Jurkat, Clone E6-1 (cell line): ENCODE data around the gene ZFYVE28.
A peak's percentile ranks its signal among the peaks of the same experiment; 100 is the strongest.

Experiments
- DNase-seq: peaks from one replicate; pipeline ENCODE4 v3.0.0-alpha.2; 2011; ENCODE audit warnings: low read depth, low spot score
- H3K4me3 ChIP-seq: 2 replicates; pipeline ENCODE4 v1.5.1; 2011; ENCODE audit warnings: mild to moderate bottlenecking, low read length, control low read depth, moderate library complexity

Gene ZFYVE28

GRCh38 chr4:2302387-2303119 is 115.9 kb downstream of the ZFYVE28 start:
- DNase-seq: no peak
- no peak overlapping the region for H3K4me3 ChIP-seq

DNA sequence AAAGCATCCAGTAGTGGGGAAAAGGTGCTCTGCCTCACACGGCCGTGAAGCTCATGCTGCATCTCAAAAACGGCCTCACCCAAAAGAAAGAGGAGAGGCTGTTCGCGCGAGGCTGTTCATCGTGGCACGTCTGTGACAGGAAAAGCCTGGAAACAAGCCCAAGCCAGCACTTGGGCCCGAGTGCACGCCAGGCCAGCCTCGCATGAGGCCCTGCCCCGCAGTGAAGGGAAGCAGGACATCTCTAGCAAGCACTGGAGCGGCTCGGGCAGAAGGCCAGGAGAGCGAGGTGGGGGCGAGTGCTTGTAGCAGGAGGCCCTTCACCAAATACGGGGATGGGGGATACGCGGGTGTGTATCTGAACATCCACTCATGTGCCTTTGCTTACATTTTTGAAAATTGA is 116.6 kb downstream of the ZFYVE28 start:
- no peak overlapping the region for H3K4me3 ChIP-seq
- no peak for DNase-seq

DNA sequence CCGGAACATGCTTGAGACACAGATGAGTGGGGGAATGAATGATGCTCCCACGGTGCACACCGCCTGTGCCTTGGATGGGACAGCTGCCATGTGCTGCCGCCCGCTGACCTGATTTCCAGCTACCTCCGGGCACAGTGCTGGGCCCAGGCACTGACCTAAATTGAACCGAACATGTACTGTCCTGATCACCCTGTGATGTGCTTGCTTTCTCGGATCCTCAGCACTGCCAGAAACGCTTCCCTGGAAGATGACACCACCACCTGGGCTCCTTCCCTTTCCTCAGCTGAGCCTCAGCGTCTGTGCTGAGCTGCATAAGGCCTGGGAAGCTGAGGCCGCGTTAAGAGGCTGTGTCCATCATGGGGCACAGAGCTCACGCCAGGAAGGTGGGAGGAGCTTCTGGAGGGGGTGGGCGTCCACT is 117.2 kb downstream of the ZFYVE28 start:
- H3K4me3 ChIP-seq: no peak overlapping the region
- DNase-seq: no peak

- H3K4me3 ChIP-seq: no peak overlapping the region
- no peak for DNase-seq
Measured at GRCh38 chr4:2300431-2301224, 117.8 kb downstream of the ZFYVE28 start.

- no peak overlapping the region for H3K4me3 ChIP-seq
- no peak for DNase-seq
Measured at GRCh38 chr4:2299794-2300193, 118.7 kb downstream of the ZFYVE28 start.

DNA sequence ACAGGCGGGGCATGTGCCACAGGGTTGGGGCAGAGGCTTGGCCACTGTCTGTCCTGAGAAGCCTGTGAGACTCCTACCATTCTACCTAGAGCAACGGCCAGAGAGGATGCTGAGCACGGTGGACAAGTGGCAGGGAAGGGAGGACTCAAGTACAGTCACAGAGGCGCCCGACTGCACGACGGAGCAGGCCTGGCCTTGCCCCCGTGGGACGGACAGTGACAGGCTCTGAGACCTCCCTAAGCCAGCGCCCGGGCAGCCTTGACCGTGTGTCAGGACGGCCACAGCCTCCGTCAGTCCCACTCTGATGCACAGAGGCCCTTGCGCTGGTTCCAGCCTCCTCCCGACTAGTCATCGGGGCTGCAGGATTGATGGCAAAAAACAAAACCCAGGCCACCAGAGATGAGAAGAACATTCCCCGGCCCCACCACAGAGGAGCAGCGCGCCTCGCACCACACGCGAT is 119.9 kb downstream of the ZFYVE28 start:
- H3K4me3 ChIP-seq: no peak overlapping the region
- DNase-seq: no peak

DNA sequence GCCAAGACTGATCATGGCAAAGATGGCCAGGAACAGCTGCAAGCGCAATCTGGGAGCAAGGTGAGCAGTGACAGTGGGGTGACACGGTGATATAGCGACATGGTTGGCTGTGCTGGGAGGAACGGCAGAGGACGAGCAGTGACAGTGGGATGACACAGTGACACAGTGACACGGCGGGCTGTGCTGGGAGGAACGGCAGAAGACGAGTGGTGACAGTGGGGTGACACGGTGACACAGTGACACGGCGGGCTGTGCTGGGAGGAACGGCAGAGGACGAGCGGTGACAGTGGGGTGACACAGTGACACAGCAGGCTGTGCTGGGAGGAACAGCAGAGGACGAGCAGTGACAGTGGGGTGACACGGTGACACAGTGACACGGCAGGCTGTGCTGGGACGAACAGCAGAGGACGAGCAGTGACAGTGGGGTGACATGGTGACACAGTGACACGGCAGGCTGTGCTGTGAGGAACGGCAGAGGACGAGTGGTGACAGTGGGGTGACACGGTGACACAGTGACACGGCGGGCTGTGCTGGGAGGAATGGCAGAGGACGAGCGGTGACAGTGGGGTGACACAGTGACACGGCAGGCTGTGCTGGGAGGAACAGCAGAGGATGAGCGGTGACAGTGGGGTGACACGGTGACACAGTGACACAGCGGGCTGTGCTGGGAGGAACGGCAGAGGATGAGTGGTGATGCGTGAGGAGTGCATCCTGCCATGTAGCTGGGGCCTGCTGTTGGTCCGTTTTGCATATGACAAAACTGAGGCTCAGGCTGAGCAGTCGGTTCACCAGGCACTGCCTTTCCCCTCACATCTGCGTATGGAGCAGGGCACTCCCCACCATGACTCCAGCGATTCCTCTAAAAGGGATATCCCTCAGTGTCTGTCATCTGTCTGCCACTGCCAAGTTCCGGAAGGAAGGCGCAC is 120.6 kb downstream of the ZFYVE28 start:
- no peak for DNase-seq
- H3K4me3 ChIP-seq: no peak overlapping the region

DNA sequence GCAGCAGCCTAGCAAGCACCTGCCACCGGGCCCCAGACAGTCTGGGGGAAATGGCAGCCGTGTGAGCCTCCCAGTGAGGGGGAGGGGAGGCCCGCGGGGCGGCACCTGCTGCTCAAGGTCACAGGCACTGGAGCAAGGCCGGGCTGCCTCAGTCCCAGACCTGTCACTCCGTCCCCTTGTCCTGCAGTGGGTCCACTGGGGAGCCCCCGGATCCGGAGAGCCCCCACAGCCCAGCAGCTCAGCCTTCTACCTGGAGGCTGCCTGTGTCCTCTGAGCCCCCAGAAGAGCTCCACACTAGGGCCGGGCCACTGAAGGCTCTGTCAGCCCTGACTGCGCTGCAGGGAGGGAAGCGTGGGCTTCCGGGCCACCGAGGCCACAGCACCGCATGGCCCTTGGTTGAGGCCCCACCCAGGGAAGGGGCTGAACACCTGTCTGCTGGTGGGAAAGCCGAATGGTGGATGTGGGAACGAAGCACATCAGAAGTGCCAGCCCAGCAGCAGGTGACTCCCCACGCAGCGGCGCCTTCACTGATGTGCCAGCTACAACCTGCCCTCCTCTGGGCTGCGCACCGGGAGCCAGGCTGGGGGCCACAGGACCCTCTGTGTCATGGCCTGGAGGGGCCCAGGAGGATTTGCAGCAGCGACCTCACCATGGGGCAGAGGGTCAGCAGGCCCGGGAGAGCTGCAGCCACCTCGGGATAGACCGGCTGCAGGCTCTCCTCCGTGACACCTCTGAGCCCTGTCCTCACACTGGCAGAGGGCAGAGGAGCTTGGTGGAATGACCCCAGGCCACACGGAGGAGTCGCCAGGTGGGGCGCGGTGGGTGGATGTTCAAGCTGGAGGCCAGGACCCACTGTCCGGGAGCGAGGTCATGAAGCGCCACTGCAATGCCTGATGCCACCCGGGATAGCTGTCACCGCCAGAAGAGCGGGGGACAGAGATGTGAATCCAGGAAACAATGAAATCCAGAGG is 121.5 kb downstream of the ZFYVE28 start:
- H3K4me3 ChIP-seq: peak overlapping the region; percentile 18; the same call in 1 of the 2 replicates
- DNase-seq: peak; percentile 80

GRCh38 chr4:2295900-2296442 is 122.5 kb downstream of the ZFYVE28 start:
- DNase-seq: no peak

GRCh38 chr4:2295500-2295899 is 122.9 kb downstream of the ZFYVE28 start:
- DNase-seq: peak; percentile 47
- no peak overlapping the region for H3K4me3 ChIP-seq

More at GRCh38 chr4:2295900-2296442, 122.5 kb downstream of the ZFYVE28 start:
- no peak overlapping the region for H3K4me3 ChIP-seq

GRCh38 chr4:2292646-2293108 is 125.8 kb downstream of the ZFYVE28 start:
- no peak for DNase-seq
- no peak overlapping the region for H3K4me3 ChIP-seq

DNA sequence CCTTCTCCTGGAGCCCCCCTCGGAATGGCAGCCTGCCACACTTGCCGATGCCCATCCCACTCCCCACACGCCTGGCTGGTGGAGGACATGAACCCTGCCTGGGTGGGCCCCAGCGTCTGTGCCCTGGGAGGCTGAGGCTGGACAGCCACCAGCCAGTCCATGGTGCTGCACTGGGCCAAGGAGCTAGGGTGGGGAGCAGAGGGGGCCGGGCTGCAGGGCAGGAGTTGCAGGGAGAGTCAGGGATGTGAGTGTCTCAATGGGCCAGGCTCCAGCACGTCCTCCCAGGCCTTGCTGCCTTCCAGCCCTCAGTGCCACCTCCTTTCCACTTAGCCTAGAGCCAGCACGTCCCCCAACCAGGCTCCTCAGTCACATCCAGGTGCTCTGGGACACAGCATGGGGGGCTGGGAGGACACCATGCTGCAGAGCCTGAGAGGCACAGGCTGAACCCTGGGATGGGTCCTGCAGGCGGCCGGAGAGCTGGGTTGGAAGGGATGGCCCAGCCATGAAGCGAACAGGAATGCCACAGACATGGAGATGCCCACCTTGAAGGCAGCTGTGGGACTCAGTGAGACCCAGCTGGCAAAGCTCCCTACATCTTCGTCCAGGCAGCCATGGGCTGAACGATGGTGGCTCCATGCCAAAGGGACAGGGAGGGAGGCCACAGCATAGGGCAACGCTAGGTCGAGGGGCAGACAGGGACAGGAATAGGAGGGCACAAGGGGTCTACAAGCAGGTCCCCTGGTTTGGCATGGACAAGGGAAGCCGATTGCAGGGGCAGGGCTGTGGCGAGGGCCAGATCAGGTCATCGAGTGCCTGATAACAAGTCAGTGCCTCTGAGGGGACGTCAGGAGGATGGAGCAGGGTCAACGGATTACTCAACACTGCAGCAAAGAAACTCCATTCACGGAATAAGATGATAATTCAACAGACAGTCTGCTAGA is 126.5 kb downstream of the ZFYVE28 start:
- no peak for DNase-seq
- H3K4me3 ChIP-seq: no peak overlapping the region

- peak overlapping the region; percentile 13; the same call in 1 of the 2 replicates for H3K4me3 ChIP-seq
- peak; percentile 93 for DNase-seq
Measured at GRCh38 chr4:2290974-2291704, 127.3 kb downstream of the ZFYVE28 start.

DNA sequence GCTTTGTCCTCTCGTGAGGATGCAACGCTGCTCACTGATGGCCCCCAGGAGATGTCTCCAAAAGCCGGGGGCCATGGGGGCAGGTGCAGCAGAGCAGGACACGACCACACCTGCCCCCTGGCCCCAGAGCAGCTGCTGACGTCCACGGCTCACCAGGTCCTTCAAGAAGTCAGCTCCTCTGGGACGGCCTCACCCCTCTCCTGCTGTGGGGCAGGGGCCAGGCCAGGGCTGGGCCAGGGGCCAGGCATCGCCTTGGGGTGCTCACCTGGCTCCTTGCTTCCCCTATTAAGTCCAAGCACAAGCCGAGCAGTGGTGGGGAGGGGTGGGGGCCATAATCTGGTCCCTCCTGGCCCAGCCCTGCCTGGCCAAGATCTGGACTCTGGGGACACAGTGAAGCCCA is 128.0 kb downstream of the ZFYVE28 start:
- no peak overlapping the region for H3K4me3 ChIP-seq
- DNase-seq: no peak

DNA sequence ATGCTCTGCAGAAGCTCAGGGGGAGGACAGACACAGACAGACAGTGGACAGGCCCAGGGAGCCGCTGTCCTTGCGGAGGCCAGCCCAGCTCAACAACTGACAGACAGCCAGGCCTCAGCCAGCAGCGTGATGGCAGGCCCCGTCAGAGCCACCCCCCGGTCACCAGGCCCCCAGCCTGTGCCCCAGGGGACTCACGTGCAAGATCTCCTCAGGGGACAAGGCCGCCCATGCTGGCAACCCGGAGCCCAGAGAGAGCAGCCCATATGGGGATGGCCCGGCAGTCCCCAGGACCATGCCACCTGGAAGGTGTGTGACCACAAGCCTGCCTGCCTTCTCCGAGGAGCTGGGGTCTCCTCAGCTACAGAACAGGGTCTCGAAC is 128.5 kb downstream of the ZFYVE28 start:
- no peak overlapping the region for H3K4me3 ChIP-seq

DNA sequence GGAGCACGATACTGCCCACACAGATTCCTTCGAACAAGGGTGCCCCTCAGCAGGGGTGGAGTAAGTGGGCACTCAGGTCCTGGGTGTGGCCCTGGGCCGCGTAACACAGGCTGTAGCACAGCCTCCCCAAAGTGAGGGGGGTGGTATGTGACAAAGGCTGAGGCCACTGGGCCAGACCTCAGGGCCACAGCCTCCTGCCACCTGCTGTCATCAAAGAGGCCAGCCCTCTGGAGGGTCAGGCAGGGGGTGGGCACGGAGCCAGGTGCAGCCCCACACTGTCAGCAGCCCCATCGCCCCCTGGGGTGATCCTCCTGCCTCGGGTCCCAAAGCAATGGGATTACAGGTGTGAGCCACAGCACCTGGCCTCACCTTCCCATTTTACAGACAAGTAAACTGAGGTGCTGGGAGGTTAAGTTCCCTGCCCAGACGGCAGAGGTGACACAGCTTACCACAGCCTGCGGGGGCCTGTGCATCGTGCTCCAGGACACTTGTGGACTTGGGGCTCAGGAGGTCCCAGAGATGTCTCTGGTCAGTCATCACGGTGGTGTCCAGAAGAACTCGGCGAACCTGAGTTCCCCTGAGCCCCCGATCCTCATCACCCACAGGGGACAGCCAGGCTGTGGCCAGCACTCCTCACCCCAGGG is 129.0 kb downstream of the ZFYVE28 start:
- H3K4me3 ChIP-seq: no peak overlapping the region
- DNase-seq: no peak

More for the DNA sequence above, 128.5 kb downstream of the ZFYVE28 start:
- no peak for DNase-seq
